SK-N-SH (cell line): ENCODE results near the gene UFC1. TPM values are rescaled to one million over a fixed set of nuclear protein-coding genes. Genes with fewer than 3 reads are reported as not detected.

Source experiments
- CTCF ChIA-PET: fragments of 300-600, 350-600 bp; formaldehyde crosslinking; extraction: SDS; loops from one replicate; lab custom pipeline; 2021; lab: Yijun Ruan, JAX
- POLR2A ChIA-PET: fragments of 350-600 bp; sonication (Branson Sonifier 250); formaldehyde crosslinking; extraction: SDS; loops from one replicate; lab custom pipeline; 2020; ENCODE audit warnings: antibody characterized with exemption, inconsistent platforms; lab: Yijun Ruan, JAX
- DNase-seq: peaks from one replicate; pipeline ENCODE4 v3.0.0; 2012
- H2AFZ ChIP-seq: fragments of 200-600 bp; sonication (generic); 2 replicates; pipeline ENCODE4 v1.8.1; 2016; ENCODE audit warnings: antibody characterized with exemption, mild to moderate bottlenecking, low read depth
- H3F3A ChIP-seq: fragments of 200-600 bp; sonication (generic); replicated peaks from 2 replicates; pipeline ENCODE3; 2016; ENCODE audit warnings: antibody characterized with exemption, mild to moderate bottlenecking; ENCODE audit not compliant: insufficient read depth
- H3K27ac ChIP-seq, 2 experiments: fragments of 200-500 bp in 1 of 2; fragments of 200-600 bp in 1 of 2; sonication (Bioruptor generic) in 1 of 2; sonication (generic), shearing (Covaris generic) in 1 of 2; 2 replicates each; pipeline versions ENCODE4 v1.5.1 to v1.6.1; 2014 to 2016; ENCODE audit warnings: low read depth in 2 of 2, inconsistent platforms in 1 of 2, low read length in 1 of 2, mild to moderate bottlenecking in 1 of 2, mixed read lengths in 1 of 2
- H3K27me3 ChIP-seq: fragments of 200-600 bp; sonication (generic), shearing (Covaris generic); 2 replicates; pipeline ENCODE4 v1.6.1; 2016; ENCODE audit warnings: mixed run types; ENCODE audit not compliant: insufficient read depth
- H3K36me3 ChIP-seq, 2 experiments: fragments of 200-500 bp in 1 of 2; fragments of 200-600 bp in 1 of 2; sonication (Bioruptor generic) in 1 of 2; sonication (generic) in 1 of 2; replicated peaks in 1 of 2; 2 replicates each; pipeline versions ENCODE3 to v1.5.1; 2014 to 2016; ENCODE audit warnings: low read length in 1 of 2, mild to moderate bottlenecking in 1 of 2; ENCODE audit not compliant: insufficient read depth in 2 of 2, control insufficient read depth in 1 of 2
- H3K4me1 ChIP-seq, 2 experiments: fragments of 200-500 bp in 1 of 2; fragments of 200-600 bp in 1 of 2; sonication (Bioruptor generic) in 1 of 2; sonication (generic), shearing (Covaris generic) in 1 of 2; 2 replicates each; pipeline versions ENCODE4 v1.5.1 to v1.6.1; 2014 to 2016; ENCODE audit warnings: low read depth in 1 of 2, low read length in 1 of 2, mixed run types in 1 of 2; ENCODE audit not compliant: insufficient read depth in 2 of 2, control insufficient read depth in 1 of 2
- H3K4me2 ChIP-seq: fragments of 200-600 bp; sonication (generic), shearing (Covaris generic); 2 replicates; pipeline ENCODE4 v1.6.1; 2017; ENCODE audit warnings: mixed run types
- H3K4me3 ChIP-seq, 2 experiments: fragments of 200-500 bp in 1 of 2; fragments of 200-600 bp in 1 of 2; sonication (Bioruptor generic) in 1 of 2; sonication (generic), shearing (Covaris generic) in 1 of 2; 2 replicates each; pipeline versions ENCODE4 v1.5.1 to v1.8.1; 2014 to 2016; ENCODE audit warnings: low read depth in 2 of 2, inconsistent platforms in 1 of 2, low read length in 1 of 2, mild to moderate bottlenecking in 1 of 2, mixed read lengths in 1 of 2, moderate library complexity in 1 of 2
- H3K79me2 ChIP-seq: fragments of 200-600 bp; sonication (generic); 2 replicates; pipeline ENCODE4 v1.8.1; 2017; ENCODE audit warnings: mild to moderate bottlenecking; ENCODE audit not compliant: insufficient read depth
- H3K9ac ChIP-seq: fragments of 200-600 bp; sonication (generic); 2 replicates; pipeline ENCODE4 v1.6.1; 2017; ENCODE audit warnings: mixed run types
- H3K9me2 ChIP-seq: fragments of 200-600 bp; sonication (generic); 2 replicates; pipeline ENCODE4 v1.6.1; 2017; ENCODE audit warnings: mixed run types
- H3K9me3 ChIP-seq: fragments of 200-600 bp; sonication (generic); 2 replicates; pipeline ENCODE4 v1.6.1; 2017; ENCODE audit warnings: mixed run types, mild to moderate bottlenecking, moderate library complexity
- H4K20me1 ChIP-seq: fragments of 200-600 bp; sonication (generic); 2 replicates; pipeline ENCODE4 v1.6.1; 2017; ENCODE audit warnings: mild to moderate bottlenecking, mixed run types; ENCODE audit not compliant: insufficient read depth
- CHD2 ChIP-seq: fragments of 150-350 bp; IDR thresholded peaks from 2 replicates; pipeline ENCODE4 v1.6.1; 2018; ENCODE audit warnings: low read length; ENCODE audit not compliant: partially characterized antibody
- ELF1 ChIP-seq: IDR thresholded peaks from 2 replicates; pipeline ENCODE4 v1.4.0; 2012
- EP300 ChIP-seq, 2 experiments: IDR thresholded peaks; 2 replicates each; pipeline versions ENCODE4 v1.4.0 to v1.6.1; 2012; ENCODE audit warnings: borderline replicate concordance in 1 of 2, low read depth in 1 of 2, low read length in 1 of 2
- FOXJ3 ChIP-seq: sonication (generic); formaldehyde crosslinking; IDR thresholded peaks from 2 replicates; pipeline ENCODE4 v1.5.1; 2020; ENCODE audit warnings: mild to moderate bottlenecking, missing genetic modification reagents
- FOXM1 ChIP-seq: IDR thresholded peaks from 2 replicates; pipeline ENCODE4 v1.4.0; 2012; ENCODE audit warnings: low read depth, mild to moderate bottlenecking
- GABPA ChIP-seq: IDR thresholded peaks from 2 replicates; pipeline ENCODE4 v1.4.0; 2012; ENCODE audit warnings: low read depth, mild to moderate bottlenecking
- POLR2AphosphoS5 ChIP-seq: IDR thresholded peaks from 2 replicates; pipeline ENCODE4 v1.6.1; 2012; ENCODE audit warnings: low read depth, low read length
- RCOR1 ChIP-seq: fragments of 150-350 bp; IDR thresholded peaks from 2 replicates; pipeline ENCODE4 v1.6.1; 2017; ENCODE audit warnings: antibody characterized with exemption, low read length
- RFX5 ChIP-seq: IDR thresholded peaks from 2 replicates; pipeline ENCODE4 v1.6.1; 2012; ENCODE audit warnings: mild to moderate bottlenecking, improper control_type of control experiment, low read length
- SIN3A ChIP-seq: IDR thresholded peaks from 2 replicates; pipeline ENCODE4 v1.6.1; 2012; ENCODE audit warnings: low read depth, mild to moderate bottlenecking, low read length, moderate library complexity, borderline replicate concordance
- TAF1 ChIP-seq: IDR thresholded peaks from 2 replicates; pipeline ENCODE4 v1.6.1; 2012; ENCODE audit warnings: low read depth, mild to moderate bottlenecking, low read length, moderate library complexity, borderline replicate concordance
- WGBS: methylation state at CpG from one replicate; pipeline ENCODE4 v1.1.6; 2017; ENCODE audit warnings: low lambda C conversion rate; 5-methylcytosine and 5-hydroxymethylcytosine counted together
- polyA plus RNA-seq, 3 experiments: library from polyadenylated mRNA; depleted of rRNA; stranded (reverse); fragments of >200 nt; gene quantifications; 2 replicates each; pipeline ENCODE4 v1.2.3, GENCODE V29; 2012
- TF ChIP-seq, protein P1 (sequence below): IDR thresholded peaks from 2 replicates; pipeline ENCODE4 v1.4.0; 2012; ENCODE audit warnings: low read depth
- TF ChIP-seq, protein P2 (sequence below): IDR thresholded peaks from 2 replicates; pipeline ENCODE4 v1.4.0; 2012; ENCODE audit warnings: low read depth, borderline replicate concordance
- TF ChIP-seq, protein P3 (sequence below): fragments of 150-350 bp; IDR thresholded peaks from 2 replicates; pipeline ENCODE4 v1.6.1; 2017; ENCODE audit warnings: antibody characterized with exemption, low read length, low read depth, borderline replicate concordance
- TF ChIP-seq, protein P4 (sequence below): IDR thresholded peaks from 2 replicates; pipeline ENCODE4 v1.6.1; 2012; ENCODE audit warnings: mild to moderate bottlenecking, low read depth, low read length, moderate library complexity

The UFC1 gene
- polyA plus RNA-seq, 1 of the 3 experiments (the other 2 are of a cell fraction), result 150 TPM

DNA sequence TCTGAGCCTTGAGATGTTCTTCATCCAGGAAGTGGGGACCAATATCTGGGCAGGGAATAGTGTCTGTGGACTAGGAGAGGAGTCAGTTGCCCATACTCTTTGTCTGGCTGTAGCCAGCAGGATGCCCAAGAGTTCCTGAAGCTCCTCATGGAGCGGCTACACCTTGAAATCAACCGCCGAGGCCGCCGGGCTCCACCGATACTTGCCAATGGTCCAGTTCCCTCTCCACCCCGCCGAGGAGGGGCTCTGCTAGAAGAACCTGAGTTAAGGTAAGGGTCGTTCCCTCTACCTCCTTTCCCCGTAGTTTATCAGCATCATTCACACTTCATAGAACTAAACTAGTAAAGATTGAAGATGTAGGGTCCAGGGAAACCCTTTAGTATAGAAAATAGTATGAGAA, 9.0 kb downstream of the UFC1 start:
- Histone ChIP-seq H3K9me2 (no peaks in the 10 kb centered on the region), H3K9me3 (no peaks in the 10 kb centered on the region), H3K79me2 (peaks cover 21% of the 10 kb centered on the region), H3K27ac (no peak overlapping the region), H3K4me3 (no peak overlapping the region), H3K4me2 (no peak overlapping the region), H3K27me3 (no peaks in the 10 kb centered on the region), H3K36me3 (peaks cover 12 to 54% of the 10 kb centered on the region in 2 experiments), H3K9ac (no peak overlapping the region), H2AFZ (no peak overlapping the region)
- TF ChIP-seq FOXM1 (no peak), TAF1 (no peak), FOXJ3 (CRISPR knock-in tag) (no peak), RFX5 (no peak), SIN3A (no peak), EP300 (IDR thresholded peaks at IDR 0.05; ENCODE audit: borderline replicate concordance in 1 of 2, low read depth in 1 of 2, low read length in 1 of 2) (no peak), GABPA (no peak), POLR2AphosphoS5 (no peak), RCOR1 (no peak), CHD2 (no peak), ELF1 (no peak)
- TF ChIP-seq, protein P1, sequence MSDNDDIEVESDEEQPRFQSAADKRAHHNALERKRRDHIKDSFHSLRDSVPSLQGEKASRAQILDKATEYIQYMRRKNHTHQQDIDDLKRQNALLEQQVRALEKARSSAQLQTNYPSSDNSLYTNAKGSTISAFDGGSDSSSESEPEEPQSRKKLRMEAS, result no peak
- TF ChIP-seq, protein P2, sequence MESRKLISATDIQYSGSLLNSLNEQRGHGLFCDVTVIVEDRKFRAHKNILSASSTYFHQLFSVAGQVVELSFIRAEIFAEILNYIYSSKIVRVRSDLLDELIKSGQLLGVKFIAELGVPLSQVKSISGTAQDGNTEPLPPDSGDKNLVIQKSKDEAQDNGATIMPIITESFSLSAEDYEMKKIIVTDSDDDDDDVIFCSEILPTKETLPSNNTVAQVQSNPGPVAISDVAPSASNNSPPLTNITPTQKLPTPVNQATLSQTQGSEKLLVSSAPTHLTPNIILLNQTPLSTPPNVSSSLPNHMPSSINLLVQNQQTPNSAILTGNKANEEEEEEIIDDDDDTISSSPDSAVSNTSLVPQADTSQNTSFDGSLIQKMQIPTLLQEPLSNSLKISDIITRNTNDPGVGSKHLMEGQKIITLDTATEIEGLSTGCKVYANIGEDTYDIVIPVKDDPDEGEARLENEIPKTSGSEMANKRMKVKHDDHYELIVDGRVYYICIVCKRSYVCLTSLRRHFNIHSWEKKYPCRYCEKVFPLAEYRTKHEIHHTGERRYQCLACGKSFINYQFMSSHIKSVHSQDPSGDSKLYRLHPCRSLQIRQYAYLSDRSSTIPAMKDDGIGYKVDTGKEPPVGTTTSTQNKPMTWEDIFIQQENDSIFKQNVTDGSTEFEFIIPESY, result no peak
- TF ChIP-seq, protein P3, sequence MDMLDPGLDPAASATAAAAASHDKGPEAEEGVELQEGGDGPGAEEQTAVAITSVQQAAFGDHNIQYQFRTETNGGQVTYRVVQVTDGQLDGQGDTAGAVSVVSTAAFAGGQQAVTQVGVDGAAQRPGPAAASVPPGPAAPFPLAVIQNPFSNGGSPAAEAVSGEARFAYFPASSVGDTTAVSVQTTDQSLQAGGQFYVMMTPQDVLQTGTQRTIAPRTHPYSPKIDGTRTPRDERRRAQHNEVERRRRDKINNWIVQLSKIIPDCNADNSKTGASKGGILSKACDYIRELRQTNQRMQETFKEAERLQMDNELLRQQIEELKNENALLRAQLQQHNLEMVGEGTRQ, result no peak
- TF ChIP-seq, protein P4, sequence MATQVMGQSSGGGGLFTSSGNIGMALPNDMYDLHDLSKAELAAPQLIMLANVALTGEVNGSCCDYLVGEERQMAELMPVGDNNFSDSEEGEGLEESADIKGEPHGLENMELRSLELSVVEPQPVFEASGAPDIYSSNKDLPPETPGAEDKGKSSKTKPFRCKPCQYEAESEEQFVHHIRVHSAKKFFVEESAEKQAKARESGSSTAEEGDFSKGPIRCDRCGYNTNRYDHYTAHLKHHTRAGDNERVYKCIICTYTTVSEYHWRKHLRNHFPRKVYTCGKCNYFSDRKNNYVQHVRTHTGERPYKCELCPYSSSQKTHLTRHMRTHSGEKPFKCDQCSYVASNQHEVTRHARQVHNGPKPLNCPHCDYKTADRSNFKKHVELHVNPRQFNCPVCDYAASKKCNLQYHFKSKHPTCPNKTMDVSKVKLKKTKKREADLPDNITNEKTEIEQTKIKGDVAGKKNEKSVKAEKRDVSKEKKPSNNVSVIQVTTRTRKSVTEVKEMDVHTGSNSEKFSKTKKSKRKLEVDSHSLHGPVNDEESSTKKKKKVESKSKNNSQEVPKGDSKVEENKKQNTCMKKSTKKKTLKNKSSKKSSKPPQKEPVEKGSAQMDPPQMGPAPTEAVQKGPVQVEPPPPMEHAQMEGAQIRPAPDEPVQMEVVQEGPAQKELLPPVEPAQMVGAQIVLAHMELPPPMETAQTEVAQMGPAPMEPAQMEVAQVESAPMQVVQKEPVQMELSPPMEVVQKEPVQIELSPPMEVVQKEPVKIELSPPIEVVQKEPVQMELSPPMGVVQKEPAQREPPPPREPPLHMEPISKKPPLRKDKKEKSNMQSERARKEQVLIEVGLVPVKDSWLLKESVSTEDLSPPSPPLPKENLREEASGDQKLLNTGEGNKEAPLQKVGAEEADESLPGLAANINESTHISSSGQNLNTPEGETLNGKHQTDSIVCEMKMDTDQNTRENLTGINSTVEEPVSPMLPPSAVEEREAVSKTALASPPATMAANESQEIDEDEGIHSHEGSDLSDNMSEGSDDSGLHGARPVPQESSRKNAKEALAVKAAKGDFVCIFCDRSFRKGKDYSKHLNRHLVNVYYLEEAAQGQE, result no peak
- TF ChIP-seq, all 33 proteins: peak for 0
- no peaks in the 10 kb centered on the region for H4K20me1 ChIP-seq
- WGBS, result 93% methylated on average over 10 of the region's 10 CpGs
- peaks cover 22% of the 10 kb centered on the region for H3F3A ChIP-seq
- POLR2A ChIA-PET, result interaction anchor here (1.5 kb wide), 1 partner anchor 8 kb away, joined by 4 read pairs; no protein-coding TSS in a partner anchor
- CTCF ChIA-PET, result no interaction called here
- peaks cover 0 to 46% of the 10 kb centered on the region in 2 experiments; a peak in 2 of 4 replicates for H3K4me1 ChIP-seq
- DNase-seq, result no peak
